HT1080 (cell line): Measurements from ENCODE around the gene JPH2. TPM values are rescaled to one million over a fixed set of nuclear protein-coding genes. Genes with fewer than 3 reads are reported as not detected.

Source experiments
- DNase-seq: peaks from one replicate; pipeline ENCODE4 v3.0.0-alpha.2; 2015; ENCODE audit warnings: low read depth
- total RNA-seq: library from RNA; depleted of rRNA; stranded (reverse); fragments of >200 nt; shearing (Covaris generic); gene quantifications from 2 replicates; pipeline ENCODE4 v1.2.3, GENCODE V29; 2014

Gene JPH2
- total RNA-seq, 1 experiment from 2014 or later: 0.34 TPM

DNA sequence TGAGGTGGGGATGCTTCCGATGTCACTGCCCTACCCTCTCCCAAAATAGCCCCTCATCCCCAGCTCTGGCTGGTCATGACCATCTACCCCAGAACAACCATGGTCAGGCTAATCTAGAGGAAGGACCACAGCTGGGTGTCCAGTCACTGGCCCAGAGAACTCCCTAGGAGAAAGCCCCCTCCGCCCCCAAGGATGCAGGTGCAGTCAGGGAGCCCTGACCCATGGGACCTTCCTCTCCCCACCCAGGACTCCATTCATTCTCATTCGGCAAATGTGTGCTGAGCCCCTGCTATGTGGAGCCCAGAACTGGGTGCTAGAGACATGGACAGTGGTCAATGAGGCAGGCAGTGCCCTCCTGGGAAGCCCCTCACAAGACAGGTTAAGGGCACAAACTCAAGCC, 60.5 kb downstream of the JPH2 start:
- DNase-seq: no peak

DNA sequence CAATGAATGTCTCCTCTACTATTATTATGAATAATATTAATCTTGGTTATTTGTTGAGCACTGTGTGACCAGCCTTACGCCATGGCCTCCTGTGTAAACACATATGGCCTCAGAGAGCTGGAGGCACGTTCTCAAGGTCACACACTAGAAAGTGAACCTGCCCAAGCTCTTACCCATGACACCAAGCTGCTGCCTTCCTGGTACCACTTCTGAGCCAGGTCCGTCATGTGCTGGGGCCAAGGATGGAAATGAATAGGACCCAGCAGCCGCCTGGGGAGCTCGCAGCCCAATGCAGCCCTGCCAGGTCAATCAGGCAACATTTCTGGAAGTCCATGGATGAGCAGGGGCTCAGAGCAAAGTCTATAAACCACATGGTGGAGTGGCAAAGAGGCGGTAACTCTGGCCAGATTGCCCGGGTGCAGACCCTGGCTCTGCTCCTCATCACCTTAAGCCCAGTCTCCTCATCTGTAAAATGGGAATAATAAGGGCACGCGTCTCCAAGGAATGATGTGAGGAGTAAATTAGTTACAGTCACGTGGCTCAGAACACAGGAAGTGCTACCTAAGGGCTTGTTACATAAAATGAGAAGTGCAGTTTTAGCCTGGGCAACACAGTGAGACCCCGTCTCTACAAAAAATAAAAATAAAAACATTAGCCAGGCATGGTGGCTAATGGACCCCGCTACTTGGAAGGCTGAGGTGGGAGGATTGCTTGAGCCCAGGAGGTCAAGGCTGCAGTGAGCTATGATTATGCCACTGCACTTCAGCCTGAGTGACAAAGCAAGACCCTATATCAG, 61.5 kb downstream of the JPH2 start:
- DNase-seq: no peak

DNA sequence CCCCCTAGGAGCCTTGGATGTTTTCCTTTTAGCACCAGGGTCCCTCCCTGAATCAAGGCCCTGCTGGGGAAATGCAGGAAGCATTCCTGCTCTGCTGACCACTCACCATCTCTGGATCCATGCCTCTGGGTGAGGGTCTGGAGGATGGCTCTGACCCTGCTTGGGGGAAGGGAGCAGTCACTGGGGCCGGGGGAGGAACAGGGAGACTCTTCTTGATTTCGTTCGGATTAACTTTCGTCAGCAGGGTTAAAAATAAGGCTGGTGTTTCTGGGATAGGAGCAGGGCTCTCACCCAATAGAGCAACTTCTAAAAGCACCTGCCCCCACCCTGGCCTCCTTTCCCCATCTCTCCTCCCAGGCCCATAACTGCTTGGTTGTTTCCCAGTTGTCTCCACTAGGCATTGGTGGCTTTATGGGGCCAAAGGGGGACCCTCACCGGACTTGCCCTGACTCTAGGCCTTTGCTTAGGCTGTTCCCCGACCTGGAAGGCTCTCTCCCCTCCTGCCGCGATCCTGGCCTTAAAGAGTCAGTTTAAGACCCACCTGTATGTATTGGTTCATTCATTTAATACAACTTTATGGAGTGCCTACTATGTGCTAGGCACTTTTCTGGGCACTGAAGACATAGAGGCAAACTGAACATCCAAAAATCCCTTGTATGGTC, 63.0 kb downstream of the JPH2 start:
- DNase-seq: no peak

DNA sequence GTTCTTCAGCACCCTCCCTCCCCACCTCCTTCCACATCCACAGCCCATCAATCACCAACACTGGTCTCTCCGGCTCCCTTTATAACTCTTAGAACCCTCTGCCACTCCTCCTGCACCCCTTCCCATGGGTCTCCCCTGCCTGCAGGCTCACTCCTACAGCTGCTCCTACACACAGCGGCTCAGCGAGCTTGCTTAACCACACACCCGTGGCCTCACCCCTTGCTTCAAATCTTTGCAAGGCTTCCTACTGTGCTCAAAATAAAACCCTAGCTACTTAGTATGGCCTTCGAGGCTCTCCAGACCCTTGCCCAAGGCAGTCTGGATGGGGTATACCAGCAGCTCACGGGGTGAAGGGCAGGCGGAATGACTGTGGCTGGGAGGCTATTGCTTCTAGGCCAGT, 63.7 kb downstream of the JPH2 start:
- DNase-seq: no peak

DNA sequence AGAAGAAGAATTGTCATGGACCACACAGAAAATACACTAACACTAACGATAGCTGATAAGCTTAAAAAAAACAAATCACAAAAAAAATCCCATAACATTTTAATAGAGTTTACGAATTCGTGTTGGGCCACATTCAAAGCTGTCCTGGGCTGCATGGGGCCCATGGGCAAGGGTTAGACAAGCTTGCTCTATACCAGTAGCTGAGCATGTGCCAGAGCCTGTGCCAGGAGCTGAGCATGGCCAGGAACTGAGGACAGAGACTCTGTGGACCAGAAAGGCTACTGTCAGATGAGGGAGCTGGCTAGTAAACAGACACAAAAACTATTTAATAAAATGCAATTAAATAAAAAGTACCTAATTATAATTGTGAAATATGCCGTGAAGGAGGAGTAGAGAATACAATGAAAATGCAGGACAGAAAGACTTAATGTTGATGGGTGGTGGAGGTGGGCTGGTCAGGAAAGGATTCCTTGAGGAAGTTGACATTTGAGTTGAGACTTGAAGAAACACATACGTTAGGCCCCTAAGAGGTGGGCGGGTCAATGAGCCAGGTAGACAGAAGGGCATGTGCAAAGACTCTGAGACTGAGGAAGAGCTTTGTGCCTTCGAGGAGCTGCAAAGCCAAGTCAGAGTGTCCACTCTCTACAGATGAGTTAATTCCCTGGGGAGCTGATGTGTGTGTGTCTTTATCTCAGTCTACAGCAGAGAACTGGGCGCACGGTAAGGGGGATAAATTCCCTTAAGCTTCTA, 66.1 kb downstream of the JPH2 start:
- DNase-seq: no peak

DNA sequence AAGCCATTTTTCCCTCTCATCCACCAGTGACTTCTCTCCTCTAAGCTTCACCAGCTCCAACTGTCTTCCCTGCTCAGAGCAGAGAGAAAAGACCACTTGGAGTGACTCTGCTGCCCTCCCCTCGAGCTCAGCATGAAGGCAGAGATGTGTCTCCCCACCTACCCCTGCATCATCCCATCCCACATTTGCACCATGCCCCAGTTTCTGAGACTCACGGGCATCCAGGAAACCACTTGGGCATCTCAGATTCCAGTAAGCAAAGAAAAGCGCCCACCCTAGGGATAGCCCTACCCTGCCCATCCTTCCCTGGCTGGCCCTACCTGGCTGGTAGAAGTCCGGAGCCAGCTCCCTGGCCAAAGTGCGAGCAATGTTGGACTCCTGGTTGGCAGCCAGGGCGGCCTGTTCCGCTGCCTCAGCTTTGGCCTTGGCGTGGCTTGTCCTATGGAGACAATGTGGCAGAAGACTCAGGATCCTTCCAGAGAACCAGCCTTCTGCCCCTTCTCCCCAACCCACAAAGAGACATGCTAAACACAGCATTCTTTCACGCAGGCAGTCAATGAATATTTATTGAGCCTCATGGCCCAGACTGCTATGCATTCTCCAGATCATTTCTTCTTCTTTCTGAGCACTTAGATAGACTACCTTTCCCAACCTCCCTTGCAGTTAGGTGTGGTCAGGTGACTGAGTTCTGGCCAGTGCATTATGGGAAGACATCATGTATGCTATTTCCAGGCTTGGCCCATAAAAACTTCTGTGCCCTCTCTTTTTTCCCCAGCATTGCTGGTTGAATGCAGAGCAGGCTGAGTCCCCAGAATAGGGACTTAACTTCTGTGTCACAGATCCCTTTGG, 68.6 kb downstream of the JPH2 start:
- no peak for DNase-seq

DNA sequence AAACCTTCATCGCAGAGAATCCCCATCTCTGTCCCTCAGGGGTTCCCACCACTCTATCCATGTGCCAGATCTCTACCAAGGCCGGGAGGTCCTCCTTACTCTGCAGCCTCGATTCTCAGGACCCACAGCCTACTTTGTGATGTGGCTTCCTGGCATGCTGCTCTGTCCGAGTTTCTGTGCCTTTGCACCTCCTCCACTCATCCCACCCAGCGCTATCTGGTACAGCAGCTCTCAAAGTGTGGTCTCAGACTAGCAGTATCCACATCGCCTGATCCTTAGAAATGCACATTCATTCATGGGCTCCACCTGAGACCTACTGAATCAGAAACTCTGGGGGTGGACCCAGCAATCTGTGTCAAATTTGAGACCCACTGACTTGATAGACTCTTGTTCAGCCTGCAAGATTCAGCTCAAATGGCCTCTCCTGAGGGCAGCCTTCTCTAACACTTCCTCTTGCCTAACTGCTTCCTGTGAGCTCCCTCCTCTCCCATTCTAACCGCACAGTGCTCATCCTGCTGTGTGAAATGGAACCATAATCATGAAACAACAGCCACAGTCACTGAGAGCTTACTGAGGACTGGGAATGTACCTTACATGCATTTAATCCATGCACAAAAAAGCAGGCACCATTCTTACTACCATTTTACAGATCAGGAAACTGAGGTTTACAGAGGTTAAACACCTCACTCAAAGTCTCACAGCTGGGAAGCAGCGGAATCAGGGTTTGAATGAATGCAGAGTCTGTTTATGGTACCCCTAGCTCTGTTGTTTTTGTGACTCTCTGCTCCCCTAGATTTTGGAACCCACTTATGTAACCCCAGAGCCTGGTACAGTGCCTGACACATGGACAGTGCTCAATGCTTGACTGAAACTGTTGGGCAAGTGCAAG, 69.4 kb downstream of the JPH2 start:
- DNase-seq: no peak

DNA sequence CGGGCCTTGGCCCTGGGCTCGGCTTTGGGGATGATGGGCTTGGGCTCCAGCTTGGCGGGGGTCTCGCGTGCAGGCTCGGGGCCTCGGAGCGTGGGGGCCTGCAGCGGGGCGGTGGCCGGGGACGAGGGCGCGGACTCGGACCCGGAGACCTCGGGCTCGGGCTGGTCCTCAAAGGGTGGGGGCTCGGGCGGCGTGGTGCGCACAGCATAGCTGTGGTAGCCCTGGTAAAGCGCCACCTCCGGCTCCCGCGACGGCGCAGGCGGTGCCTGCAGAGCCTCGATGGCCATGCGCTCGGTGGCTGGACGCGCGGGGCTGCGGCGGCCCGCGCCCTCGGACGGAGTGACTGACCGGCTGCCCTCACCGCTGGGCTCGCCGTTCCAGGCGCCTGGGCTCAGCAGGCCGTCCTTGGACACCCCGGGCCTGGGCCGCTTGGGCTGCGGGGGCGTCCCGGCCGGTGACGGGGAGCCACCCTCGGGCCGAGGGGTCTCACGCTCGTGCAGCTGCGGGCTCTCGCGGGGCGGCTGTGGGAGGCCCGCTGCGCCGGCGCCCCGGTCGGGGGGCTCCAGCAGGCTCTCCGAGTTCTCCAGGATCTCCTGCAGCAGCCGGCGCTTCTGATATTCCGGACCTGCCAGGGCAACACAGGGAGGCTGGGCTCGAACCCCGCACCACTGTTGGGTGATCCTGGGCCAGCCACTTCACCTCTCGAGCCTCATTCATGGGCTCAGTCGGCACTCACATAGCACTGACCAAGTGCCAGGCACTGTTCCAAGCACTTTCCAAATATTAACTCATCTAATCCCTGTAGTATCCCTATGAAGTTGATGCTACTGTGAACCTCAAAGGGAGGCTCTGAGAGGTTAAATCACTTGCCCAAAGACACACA, 71.0 kb downstream of the JPH2 start:
- no peak for DNase-seq

DNA sequence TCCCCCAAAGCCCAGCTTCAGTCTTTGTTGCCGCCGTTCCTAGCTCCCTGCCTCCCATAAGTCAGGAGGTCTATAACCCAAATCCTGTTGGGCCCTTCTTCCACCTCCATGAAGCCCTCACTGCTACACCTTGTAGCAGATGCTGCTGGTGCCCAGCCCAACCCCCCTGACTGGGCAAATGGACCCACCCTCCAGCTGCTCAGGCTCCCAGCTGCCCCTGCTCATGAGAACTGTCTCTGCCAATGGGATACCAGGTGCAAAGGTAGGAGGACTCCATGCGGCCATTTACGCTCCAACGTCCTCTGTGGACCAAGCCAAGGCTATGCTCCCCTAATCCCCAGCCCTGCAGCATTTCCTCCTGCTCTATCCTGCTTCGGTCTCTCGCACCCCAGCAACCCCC, 71.8 kb downstream of the JPH2 start:
- no peak for DNase-seq

DNA sequence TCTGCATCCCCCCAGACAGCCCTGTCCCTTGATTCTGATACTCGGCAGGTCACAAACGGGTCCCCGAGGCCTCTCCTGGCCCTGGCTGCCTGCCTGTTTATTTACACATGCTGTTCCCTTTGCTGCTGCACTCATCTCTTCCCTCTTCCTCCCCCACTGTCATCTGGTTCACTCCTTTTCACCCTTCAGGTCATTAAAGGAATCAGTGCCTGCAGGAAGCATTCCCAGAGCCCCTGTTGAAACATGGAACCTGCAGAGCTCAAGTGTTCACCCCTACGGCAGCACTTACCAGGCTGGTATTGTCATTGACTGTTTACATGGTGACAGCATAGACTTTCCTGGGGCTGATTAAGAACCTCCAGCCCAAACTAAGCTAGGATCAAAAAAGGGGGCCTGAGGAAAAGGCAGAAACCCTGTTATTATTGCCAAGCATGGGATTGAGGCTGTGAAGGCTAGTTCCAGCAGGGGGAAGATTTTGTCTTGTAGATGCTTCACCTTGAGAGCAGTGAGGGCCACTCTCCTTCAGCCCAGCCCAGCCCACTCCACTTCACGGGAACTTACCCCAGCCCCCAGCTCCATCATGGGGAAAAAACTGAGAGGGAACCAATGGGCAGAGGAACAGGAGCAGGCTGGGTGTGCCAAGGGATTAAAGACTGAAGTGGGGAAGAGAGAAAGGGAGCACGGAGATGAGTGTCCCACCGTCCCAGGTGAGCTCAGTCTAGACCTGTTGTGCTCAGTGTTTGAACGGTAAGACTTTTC, 73.2 kb downstream of the JPH2 start:
- no peak for DNase-seq

DNA sequence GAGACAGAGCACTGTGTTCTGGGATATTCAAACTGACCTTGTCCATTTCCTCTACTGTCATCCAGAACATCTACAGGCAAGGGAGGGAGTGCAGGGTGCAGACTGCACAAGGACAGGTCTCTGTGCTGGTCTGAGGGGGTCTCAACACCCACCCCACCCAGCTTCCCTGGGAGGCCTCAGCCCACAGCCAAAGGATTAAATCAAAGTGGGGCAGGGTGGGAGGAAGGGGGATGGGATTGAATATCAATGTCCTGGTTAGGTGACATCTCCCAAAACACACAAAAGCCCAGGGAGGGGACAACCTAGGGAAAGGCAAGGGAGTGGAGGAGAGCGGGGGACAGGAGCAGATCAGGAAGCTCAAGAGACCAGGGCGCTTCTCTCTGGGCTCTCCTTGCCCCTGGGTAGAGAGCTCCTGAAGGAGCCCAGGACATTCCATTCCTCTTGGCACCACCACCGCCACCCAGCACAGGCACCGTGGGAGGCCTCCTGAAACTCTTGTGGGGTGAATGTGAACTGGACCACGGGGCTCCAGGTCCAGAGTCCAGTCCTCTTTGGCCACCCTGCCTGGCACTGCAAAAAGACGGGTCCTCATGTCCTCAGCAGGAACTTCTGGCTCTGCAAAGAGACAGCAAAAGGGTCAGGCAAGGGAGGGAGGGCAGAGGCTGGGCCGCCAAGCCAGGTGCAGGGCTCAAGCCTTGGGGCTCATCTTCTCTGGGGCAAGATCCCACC, 73.9 kb downstream of the JPH2 start:
- no peak for DNase-seq

DNA sequence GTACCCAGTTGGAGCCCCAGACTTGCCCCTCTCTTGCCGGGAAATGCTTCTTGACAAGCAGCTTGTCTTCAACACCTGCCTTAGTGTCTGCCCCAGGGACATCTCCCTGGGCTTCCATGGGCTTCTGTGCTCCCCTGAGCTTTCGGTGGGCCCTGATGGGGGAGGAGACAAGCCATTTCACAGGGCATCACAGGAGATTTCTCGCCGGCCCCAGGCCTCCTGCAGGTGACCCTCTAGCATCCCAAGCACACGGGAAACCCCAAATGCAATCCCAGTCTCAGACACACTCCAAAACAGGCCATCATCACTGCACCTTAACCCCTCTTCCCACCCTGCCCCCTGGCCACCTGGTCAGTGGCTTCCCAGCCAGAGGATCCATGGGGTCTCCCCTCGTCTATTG, 74.5 kb downstream of the JPH2 start:
- DNase-seq: no peak

DNA sequence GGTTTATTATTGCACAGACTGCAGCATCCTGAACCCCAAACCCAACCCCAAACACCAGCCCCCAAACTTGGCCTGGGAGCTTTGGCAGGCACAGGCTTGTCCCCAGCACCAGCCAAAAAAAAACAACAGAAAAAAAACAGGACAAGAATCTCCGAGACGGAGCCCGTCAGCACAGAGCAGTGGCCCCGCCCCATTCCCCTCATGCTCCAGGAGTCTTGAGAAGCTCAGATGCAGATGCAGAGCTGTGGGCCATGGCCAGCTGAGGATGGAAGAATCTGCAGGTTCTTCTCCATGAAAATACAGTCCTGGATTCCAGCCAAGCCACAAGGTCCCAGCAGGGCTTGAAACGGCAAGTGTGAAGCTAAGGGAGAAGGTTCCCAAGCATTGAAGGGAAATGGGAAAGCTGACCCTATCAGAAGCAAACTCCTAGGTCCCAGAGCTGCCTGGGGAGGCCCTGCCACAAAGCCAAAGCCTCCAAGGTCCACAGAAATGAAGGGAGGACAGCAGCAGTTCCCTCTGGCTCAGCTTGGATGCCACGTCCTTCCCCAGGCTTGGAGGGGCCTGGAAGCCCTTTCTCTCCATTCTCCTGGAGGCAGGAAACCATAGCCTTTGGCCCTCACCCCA, 75.2 kb downstream of the JPH2 start:
- peak; percentile 42 for DNase-seq

DNA sequence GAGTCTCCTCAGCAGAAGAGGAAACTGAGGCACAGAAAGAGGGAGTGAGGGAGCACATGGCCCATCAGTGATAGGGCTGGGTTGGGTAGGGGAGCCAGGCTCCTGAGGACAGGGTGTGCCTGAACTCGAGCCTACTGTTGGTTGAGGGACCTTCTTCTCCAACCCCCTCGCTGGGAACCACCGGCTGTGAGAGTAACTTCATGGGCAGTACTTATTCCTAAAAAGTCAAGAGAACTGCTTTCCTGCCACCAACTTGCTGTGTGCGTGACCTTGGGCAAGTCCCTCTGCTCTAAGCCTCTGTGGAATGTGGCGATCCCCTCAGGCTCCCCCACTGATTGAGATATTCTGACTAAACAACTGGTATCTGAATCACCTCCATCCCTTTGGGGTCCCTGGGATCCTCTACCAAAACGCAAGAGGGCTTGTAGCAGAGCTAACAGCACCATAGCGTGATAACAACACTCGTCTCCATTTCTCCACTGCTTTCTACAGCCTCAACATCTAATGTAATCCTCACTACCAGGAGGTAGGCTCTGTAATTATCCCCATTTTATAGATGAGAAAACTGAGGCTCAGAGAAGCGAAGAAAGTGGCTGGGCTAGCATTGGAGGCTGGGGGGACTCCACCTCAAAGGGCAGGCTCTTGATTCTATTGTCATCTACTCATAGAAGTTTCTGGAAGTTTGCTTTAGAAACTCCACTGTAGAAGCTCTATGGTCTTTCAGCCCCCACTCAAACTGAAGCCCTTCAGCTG, 76.0 kb downstream of the JPH2 start:
- DNase-seq: no peak

DNA sequence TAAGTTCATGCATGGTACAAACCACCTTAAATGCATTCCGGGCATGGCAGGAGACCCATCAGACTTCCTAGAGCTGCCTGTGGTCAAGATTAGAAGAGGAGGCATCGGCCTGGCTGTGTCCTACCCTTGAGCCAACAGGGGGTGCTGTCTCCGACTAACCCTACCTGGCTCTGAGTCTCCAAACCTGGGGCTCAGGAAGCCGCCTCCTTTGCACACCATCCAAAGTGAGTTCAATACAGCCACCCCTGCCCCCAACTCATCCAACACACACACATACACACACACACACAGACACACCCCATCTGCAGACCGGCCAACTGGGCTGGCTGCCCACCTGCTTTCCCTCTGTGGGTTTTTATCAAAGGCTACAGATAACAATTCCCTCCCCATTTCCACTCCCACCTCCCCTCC, 77.0 kb downstream of the JPH2 start:
- no peak for DNase-seq

DNA sequence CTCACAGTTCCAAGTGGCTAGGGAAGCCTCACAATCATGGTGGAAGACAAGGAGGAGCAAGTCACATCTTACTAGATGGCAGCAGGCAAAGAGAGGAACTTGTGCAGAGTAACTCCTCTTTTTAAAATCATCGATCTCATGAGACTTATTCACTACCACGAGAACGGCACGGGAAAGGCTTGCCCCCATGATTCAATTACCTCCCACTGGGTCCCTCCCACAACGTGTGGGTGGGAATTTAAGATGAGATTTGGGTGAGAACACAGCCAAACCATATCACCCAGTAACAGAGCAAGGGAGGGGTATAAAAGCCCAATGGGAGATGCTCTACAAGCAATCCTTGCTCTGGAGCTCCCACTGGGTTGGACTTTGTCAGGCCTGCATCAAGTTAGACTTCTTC, 80.4 kb downstream of the JPH2 start:
- no peak for DNase-seq
